MCF 10A (cell line): Measurements from ENCODE around the gene TACC3. TPM values are rescaled to one million over a fixed set of nuclear protein-coding genes. Genes with fewer than 3 reads are reported as not detected.

Source experiments
- BruUV-seq: library from RNA; stranded (reverse); fragments of 400-500 nt; replicated peaks from 2 replicates; lab custom pipeline; 2021; lab: Mats Ljungman, UMichigan
- CTCF ChIA-PET: fragments of 300-600 bp; sonication (Branson Sonifier 250); formaldehyde crosslinking; extraction: SDS; loops from one replicate; lab custom pipeline; 2021; ENCODE audit warnings: antibody characterized with exemption, inconsistent platforms; lab: Yijun Ruan, JAX
- POLR2A ChIA-PET: fragments of 300-600, 350-650 bp; sonication (Branson Sonifier 250); formaldehyde crosslinking; extraction: SDS; loops from one replicate; lab custom pipeline; 2020; ENCODE audit warnings: antibody characterized with exemption, inconsistent platforms; lab: Yijun Ruan, JAX
- DNase-seq: peaks from one replicate; pipeline ENCODE4 v3.0.0-alpha.2; 2018; ENCODE audit not compliant: unreplicated experiment
- H3K27ac Mint-ChIP-seq: one replicate; pipeline ENCODE4 v1.8.0; 2022; ENCODE audit warnings: mild to moderate bottlenecking, low read depth, mixed read lengths; ENCODE audit not compliant: unreplicated experiment
- H3K27me3 Mint-ChIP-seq: one replicate; pipeline ENCODE4 v1.8.0; 2022; ENCODE audit warnings: mixed read lengths; ENCODE audit not compliant: insufficient read depth, unreplicated experiment
- H3K36me3 Mint-ChIP-seq: one replicate; pipeline ENCODE4 v1.8.0; 2022; ENCODE audit warnings: mild to moderate bottlenecking, moderate library complexity, mixed read lengths; ENCODE audit not compliant: insufficient read depth, unreplicated experiment
- H3K4me1 Mint-ChIP-seq: one replicate; pipeline ENCODE4 v1.8.0; 2022; ENCODE audit warnings: mixed read lengths; ENCODE audit not compliant: insufficient read depth, unreplicated experiment
- H3K4me3 Mint-ChIP-seq: one replicate; pipeline ENCODE4 v1.8.0; 2022; ENCODE audit warnings: mild to moderate bottlenecking, moderate library complexity, mixed read lengths; ENCODE audit not compliant: unreplicated experiment
- H3K9me3 Mint-ChIP-seq: one replicate; pipeline ENCODE4 v1.8.0; 2022; ENCODE audit warnings: mixed read lengths; ENCODE audit not compliant: unreplicated experiment
- intact Hi-C: fragments of 100-400 bp; cut with micrococcal nuclease; formaldehyde crosslinking; loops from 2 replicates; pipeline ENCODE4 v1.14.1; 2022
- total RNA-seq: library from RNA; stranded (reverse); gene quantifications from 2 replicates; pipeline ENCODE4 v1.2.3, GENCODE V29; 2022
- TF ChIP-seq, protein P1 (sequence below): fragments of 200-600 bp; IDR thresholded peaks from one replicate; pipeline ENCODE4 v1.8.0; 2022; ENCODE audit warnings: antibody characterized with exemption, mild to moderate bottlenecking; ENCODE audit not compliant: unreplicated experiment

The TACC3 gene
- total RNA-seq, 1 experiment from 2014 or later: 69.8 TPM

GRCh38 chr4:1730532-1731135 lies 9.3 kb downstream of the TACC3 start:
- H3K36me3 Mint-ChIP-seq: peaks cover 59% of the 10 kb centered on the region
- H3K27me3 Mint-ChIP-seq: no peaks in the 10 kb centered on the region
- CTCF ChIA-PET: interaction anchor here (0.6 to 7.0 kb wide), 23 partner anchors 7 to 723 kb away, joined by 3 to 97 read pairs (median 4); no protein-coding TSS in a partner anchor
- intact Hi-C loops: no loop called here
- no peak for DNase-seq
- H3K9me3 Mint-ChIP-seq: no peaks in the 10 kb centered on the region
- TF ChIP-seq, protein P1, sequence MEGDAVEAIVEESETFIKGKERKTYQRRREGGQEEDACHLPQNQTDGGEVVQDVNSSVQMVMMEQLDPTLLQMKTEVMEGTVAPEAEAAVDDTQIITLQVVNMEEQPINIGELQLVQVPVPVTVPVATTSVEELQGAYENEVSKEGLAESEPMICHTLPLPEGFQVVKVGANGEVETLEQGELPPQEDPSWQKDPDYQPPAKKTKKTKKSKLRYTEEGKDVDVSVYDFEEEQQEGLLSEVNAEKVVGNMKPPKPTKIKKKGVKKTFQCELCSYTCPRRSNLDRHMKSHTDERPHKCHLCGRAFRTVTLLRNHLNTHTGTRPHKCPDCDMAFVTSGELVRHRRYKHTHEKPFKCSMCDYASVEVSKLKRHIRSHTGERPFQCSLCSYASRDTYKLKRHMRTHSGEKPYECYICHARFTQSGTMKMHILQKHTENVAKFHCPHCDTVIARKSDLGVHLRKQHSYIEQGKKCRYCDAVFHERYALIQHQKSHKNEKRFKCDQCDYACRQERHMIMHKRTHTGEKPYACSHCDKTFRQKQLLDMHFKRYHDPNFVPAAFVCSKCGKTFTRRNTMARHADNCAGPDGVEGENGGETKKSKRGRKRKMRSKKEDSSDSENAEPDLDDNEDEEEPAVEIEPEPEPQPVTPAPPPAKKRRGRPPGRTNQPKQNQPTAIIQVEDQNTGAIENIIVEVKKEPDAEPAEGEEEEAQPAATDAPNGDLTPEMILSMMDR: no peak
- H3K27ac Mint-ChIP-seq: peak overlapping the region; percentile 67
- BruUV-seq: no TSS peak
- POLR2A ChIA-PET: interaction anchor here (1.2 to 2.3 kb wide), 5 partner anchors 9 to 80 kb away, joined by 3 to 16 read pairs (median 7); partner anchors contain the start of genes FAM53A, SLBP, TACC3 and TMEM129
- no peak overlapping the region for H3K4me3 Mint-ChIP-seq
- H3K4me1 Mint-ChIP-seq: peaks cover 41% of the 10 kb centered on the region

DNA sequence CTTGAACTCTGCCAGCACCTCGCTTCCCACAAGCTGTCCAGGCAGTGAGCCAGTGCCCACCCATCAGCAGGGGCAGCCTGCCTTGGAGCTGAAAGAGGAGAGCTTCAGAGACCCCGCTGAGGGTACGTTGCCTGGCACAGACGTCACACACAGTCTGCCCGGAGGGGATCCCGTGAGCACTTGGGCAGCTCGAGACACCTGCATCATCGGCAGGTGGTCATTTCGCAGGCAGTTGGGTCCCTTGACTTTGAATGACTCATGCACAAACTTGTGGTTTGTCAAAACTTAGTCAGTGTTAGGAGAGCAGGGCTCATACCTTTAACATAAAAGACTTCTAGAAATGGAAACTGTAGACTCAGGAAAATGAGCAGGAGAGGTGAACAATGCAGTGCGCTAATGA lies 9.9 kb downstream of the TACC3 start:
- TF ChIP-seq, protein P1: no peak
- H3K36me3 Mint-ChIP-seq: peaks cover 55% of the 10 kb centered on the region
- H3K9me3 Mint-ChIP-seq: no peaks in the 10 kb centered on the region
- H3K27me3 Mint-ChIP-seq: no peaks in the 10 kb centered on the region
- H3K4me1 Mint-ChIP-seq: peaks cover 40% of the 10 kb centered on the region
- DNase-seq: peak; percentile 69
- no peak overlapping the region for H3K4me3 Mint-ChIP-seq
- POLR2A ChIA-PET: interaction anchor here (0.8 to 2.3 kb wide), 3 partner anchors 19 to 48 kb away, joined by 4 to 16 read pairs (median 5); partner anchors contain the start of genes FAM53A and SLBP
- peak overlapping the region; percentile 67 for H3K27ac Mint-ChIP-seq
- intact Hi-C loops: no loop called here
- CTCF ChIA-PET: interaction anchor here (0.6 to 7.0 kb wide), 8 partner anchors 8 to 688 kb away, joined by 3 to 97 read pairs (median 4); no protein-coding TSS in a partner anchor
- no TSS peak for BruUV-seq

DNA sequence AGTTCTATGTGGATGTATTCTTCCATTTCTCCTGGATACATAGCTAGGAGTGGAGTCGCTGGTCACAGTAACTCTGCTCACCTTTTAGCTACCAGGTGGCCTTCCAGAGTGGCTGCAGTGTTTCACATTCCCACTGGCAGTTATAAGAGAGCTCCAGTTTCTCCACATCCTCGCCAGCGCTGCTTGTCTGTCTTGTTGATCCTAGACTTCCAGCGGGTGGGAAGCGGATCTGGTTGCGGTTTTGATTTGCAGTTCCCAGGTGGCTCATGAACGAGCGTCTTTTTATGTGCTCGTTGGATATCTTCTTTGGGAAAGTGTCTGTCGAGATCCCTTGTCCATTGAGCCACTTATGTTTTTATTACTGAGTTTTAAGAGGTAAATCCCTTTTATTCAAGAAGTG lies 11.6 kb downstream of the TACC3 start:
- no peak for DNase-seq
- H3K27me3 Mint-ChIP-seq: no peaks in the 10 kb centered on the region
- H3K27ac Mint-ChIP-seq: no peak overlapping the region
- no TSS peak for BruUV-seq
- peaks cover 55% of the 10 kb centered on the region for H3K36me3 Mint-ChIP-seq
- POLR2A ChIA-PET: interaction anchor here (1.0 kb wide), 1 partner anchor 63 kb away, joined by 3 read pairs; no protein-coding TSS in a partner anchor
- TF ChIP-seq, protein P1: no peak
- peaks cover 23% of the 10 kb centered on the region for H3K4me1 Mint-ChIP-seq
- intact Hi-C loops: no loop called here
- no peaks in the 10 kb centered on the region for H3K9me3 Mint-ChIP-seq
- H3K4me3 Mint-ChIP-seq: no peak overlapping the region
- CTCF ChIA-PET: interaction anchor here (0.5 to 2.0 kb wide), 7 partner anchors 9 to 77 kb away, joined by 3 to 12 read pairs (median 3); partner anchors contain the start of gene FAM53A

DNA sequence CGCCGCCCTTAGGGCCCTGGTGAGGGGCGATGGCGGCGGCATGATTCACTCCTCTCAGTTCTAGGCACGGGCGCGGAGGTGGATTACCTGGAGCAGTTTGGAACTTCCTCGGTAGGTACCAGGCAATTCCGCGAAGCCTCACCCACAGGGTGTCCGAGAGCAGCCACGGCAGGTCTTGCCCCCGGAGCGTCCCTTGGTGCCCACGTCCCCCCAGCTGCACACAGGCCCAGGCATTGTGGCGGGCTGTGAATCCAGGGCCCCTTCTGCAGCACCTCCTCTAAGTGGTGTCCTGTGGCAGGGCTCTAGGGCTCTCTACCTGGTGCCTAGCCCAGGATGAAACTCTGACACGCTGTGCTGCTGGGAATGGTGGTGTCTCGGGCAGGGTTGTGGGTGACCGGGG lies 13.9 kb downstream of the TACC3 start:
- ChIA-PET CTCF (interaction anchor here (0.6 kb wide), 1 partner anchor 15 kb away, joined by 3 read pairs; no protein-coding TSS in a partner anchor), POLR2A (no interaction called here)
- TF ChIP-seq, protein P1: no peak
- Mint-ChIP-seq H3K9me3 (no peaks in the 10 kb centered on the region), H3K27me3 (no peaks in the 10 kb centered on the region), H3K27ac (no peak overlapping the region), H3K36me3 (peaks cover 56% of the 10 kb centered on the region), H3K4me3 (no peak overlapping the region), H3K4me1 (peaks cover 9% of the 10 kb centered on the region)
- intact Hi-C loops: no loop called here
- no TSS peak for BruUV-seq
- no peak for DNase-seq
